H1 (cell line): ENCODE data around the gene TNIK. TPM values are rescaled to one million over a fixed set of nuclear protein-coding genes. Genes with fewer than 3 reads are reported as not detected.

Source experiments
- CEBPB ChIP-seq: IDR thresholded peaks from 2 replicates; pipeline ENCODE4 v1.6.1; 2012; ENCODE audit warnings: low read depth, low read length
- CHD7 ChIP-seq: fragments of 300-600 bp; sonication (generic); IDR thresholded peaks from 2 replicates; pipeline ENCODE4 v1.7.1; 2012; ENCODE audit warnings: low read length, moderate library complexity, mild to moderate bottlenecking, inconsistent platforms; ENCODE audit not compliant: insufficient replicate concordance
- GTF2F1 ChIP-seq: IDR thresholded peaks from 2 replicates; pipeline ENCODE4 v1.6.1; 2012; ENCODE audit warnings: low read depth, low read length, improper control_type of control experiment, borderline replicate concordance
- JUN ChIP-seq: IDR thresholded peaks from 2 replicates; pipeline ENCODE4 v1.6.1; 2011; ENCODE audit warnings: low read depth, mild to moderate bottlenecking, improper control_type of control experiment, low read length
- KDM5A ChIP-seq: fragments of 200-600 bp; IDR thresholded peaks from 2 replicates; pipeline ENCODE4 v1.7.1; 2012; ENCODE audit warnings: mild to moderate bottlenecking, low read length, inconsistent platforms, mixed read lengths
- NRF1 ChIP-seq: IDR thresholded peaks from 2 replicates; pipeline ENCODE4 v1.6.1; 2011; ENCODE audit warnings: mild to moderate bottlenecking, low read depth, low read length, improper control_type of control experiment
- TAF1 ChIP-seq: IDR thresholded peaks from 2 replicates; pipeline ENCODE4 v1.6.1; 2011; ENCODE audit warnings: mild to moderate bottlenecking, low read depth, low read length
- polyA plus RNA-seq, 7 experiments: library from polyadenylated mRNA; depleted of rRNA in 3 of 7; stranded (reverse) in 5 of 7; unstranded in 2 of 7; fragments of >200 nt in 5 of 7; fragments of 200-250 nt in 2 of 7; gene quantifications; 1 replicate in 5 of 7; 2 replicates in 1 of 7; 4 replicates in 1 of 7; pipeline versions ENCODE4 v1.2.1 to v1.2.3, GENCODE V29; 2011 to 2013; ENCODE audit warnings: missing spikeins in 2 of 7, mixed read lengths in 2 of 7
- total RNA-seq: library from RNA; stranded (reverse); fragmentation: NEBNext Ultra II Directional; extraction: Animal tissue kit (Norgen Biotek cat#: 25700); gene quantifications from 2 replicates; pipeline ENCODE4 v1.2.1, GENCODE V29; 2021

The TNIK gene
- total and polyA plus RNA-seq, 2 of the 8 experiments (the other 6 are each of a cell fraction or from before 2014, with no cell fraction given) = 7.4 to 42.0 TPM

GRCh38 chr3:171039674-171040073 lies 420.5 kb downstream of the TNIK start (continued):
- TF ChIP-seq CHD7 = no peak
- no peak for TF ChIP-seq GTF2F1
- TF ChIP-seq KDM5A = no peak
- no peak for TF ChIP-seq NRF1
- TF ChIP-seq CEBPB = no peak
- no peak for TF ChIP-seq JUN
- TF ChIP-seq TAF1 = no peak
- TF ChIP-seq, all 59 proteins: peak for 0
